DMS153 (cell line): Measurements from ENCODE around the gene ESRRG.

Experiments used
- DNase-seq: peaks from one replicate; lab custom pipeline; 2025; lab: John Stamatoyannopoulos, UW

Gene ESRRG

GRCh38 chr1:216723274-216723780 lies at the start of gene ESRRG:
TSS of gene ESRRG (minus strand) at chr1:216723429. CDS start at chr1:216723299, 130 bp downstream.
- peak; percentile 93 for DNase-seq

- DNase-seq = no peak
These were observed 48.7 kb upstream of the ESRRG start for GRCh38 chr1:216771922-216772321.

DNA sequence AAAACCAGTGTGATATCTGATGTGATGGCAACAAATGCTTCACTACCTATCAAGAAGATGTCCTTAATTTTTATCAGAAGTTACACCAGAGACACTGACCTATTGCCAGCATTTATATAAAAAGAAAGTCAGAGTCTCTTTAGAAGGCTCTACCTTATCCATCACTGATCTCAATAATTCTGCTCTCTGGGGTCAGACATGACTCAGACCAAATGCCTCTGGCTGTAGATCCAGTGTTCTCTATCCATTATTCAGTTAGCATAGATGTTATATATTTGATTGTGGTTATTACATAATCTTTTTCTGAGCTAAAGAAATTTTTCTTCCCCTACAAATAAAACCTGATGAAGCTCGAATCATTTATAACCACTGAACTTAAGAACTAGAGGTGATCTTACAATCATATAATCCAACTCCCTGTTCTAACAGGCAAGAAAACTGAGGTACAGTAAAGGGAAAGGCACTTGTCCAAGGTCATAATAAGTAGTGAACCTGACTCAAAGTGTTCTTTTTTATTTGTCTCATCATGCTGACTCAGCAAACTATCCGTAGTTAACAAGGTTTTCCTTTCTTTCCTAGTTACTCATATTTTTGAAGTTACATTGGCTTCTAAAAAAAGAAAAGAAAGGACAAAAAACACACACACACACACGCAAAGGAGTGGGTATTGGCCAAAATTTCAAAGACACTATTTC lies 43.6 kb upstream of the ESRRG start:
- no peak for DNase-seq

- no peak for DNase-seq
These were observed 42.4 kb upstream of the ESRRG start for GRCh38 chr1:216765346-216766300.

DNA sequence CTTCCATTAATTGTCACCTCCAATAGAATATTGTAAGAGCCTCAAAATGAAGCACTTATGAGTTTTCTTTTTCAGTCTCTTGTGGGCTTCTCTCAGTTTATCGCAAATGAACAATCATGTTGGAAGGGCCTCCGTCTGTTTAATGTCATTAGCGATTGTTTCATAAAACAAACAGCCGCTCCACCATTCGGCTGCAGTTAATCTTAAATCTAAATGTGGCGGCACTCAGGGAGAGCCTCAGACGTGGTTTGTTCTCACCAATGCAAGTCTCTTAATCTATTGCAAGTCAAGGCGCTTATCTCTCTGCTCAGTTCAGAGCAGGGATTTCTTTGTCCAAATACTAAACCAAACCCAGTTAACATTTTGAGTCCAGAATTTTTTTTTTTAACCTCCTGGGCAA lies 34.9 kb upstream of the ESRRG start:
- no peak for DNase-seq

GRCh38 chr1:216757110-216757509 lies 33.9 kb upstream of the ESRRG start:
- DNase-seq = no peak

GRCh38 chr1:216750961-216751360 lies 27.7 kb upstream of the ESRRG start:
- no peak for DNase-seq

GRCh38 chr1:216750031-216750627 lies 26.9 kb upstream of the ESRRG start:
- DNase-seq = peak; percentile 79

DNA sequence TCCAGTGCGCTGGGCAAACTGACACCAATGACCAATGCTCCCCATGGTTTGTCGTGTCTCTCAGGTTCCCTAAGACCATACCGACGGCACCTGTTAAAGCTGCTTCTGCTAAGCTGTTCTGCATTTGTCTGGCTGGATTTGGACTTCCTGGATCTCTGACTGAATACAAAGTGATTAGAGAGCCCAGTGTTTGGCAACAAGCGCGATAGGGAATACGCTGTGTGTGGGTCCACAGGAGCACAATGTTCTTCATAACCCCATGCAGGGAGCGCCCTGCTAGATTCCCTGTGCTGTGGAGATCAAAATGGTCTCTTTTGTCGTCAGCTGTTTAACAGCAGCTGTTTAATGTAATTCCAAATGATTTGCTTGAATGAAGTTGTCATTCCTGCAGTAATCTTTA lies 26.0 kb upstream of the ESRRG start:
- peak; percentile 81 for DNase-seq

DNA sequence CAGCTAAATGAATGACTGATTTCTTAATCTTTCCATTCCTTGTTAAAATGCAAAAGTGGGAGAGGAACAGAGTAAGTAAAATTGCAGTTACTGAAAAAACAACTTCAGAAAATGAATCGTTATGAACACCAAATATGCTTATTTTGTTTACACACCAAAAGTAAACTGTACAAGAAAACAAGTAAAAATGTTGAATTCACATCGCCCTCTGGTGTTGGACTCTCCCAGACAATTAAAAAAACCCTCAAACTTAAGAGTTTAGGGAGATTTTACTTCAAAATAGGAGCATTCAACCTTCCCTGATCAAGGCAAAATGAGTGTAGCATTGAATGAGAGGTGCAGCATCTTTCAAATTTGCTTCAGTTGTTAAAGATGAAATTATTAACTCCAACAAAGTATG lies 19.4 kb upstream of the ESRRG start:
- DNase-seq = no peak

- DNase-seq = no peak
These were observed 17.1 kb upstream of the ESRRG start for GRCh38 chr1:216740331-216740730.

GRCh38 chr1:216739793-216740192 lies 16.6 kb upstream of the ESRRG start:
- DNase-seq = no peak

DNA sequence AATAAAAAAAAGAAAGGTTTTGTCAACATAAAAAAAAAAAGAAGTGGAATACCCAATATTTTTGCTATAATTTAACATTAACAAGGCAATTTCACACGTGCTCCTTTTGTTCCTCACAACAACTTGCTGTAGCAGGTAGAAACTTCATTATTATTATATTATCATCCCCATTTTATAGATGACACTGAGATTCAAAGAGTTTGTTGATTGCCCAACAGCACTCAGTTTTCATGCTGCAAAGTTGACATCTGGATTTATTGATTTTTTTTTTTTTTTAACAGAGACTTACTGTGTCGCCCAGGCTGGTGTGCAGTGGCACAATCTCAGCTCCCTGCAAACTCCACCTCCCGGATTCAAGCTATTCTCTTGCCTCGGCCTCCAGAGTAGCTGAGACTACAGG lies 8.9 kb upstream of the ESRRG start:
- no peak for DNase-seq

DNA sequence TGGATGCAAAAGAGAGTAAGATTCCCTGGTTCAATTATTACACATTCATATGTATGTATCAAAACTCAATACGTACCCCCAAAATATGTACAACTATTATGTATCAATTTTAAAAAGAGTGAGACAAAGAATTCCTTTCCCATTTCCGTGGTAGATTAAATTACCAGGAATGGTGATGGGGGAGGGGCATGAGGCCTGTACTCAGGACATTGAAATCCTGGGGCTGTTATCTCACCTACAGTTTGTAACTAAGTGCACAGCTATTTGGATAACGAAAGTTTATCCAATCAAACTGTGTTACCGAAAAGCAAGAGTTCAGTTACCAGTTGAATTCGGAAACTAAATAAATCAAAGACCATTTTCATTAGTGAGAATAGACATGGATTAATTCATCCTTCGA lies 8.3 kb upstream of the ESRRG start:
- DNase-seq = no peak

GRCh38 chr1:216726435-216726834 lies 3.2 kb upstream of the ESRRG start:
- no peak for DNase-seq

- DNase-seq = peak; percentile 68
These were observed 408 bp downstream of the ESRRG start for GRCh38 chr1:216722821-216723220.

DNA sequence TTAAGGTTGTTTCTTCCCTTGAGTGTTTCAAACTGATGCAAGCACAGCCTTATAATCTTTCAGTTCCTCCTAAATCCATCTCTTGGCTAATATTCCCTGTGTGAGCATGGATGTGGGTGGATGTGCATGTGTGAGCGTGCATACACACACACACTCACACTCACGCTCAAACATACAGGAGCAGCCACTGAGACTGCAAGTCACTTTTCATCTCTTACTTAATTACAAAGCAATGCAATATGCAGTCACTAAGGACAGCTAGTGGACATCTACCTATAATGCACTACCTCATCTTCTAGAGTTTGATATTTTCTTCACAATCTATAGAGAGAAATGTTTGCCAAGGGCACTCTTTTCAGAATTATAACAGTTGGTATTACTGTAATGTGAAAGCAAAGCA lies 1.4 kb downstream of the ESRRG start:
- peak; percentile 64 for DNase-seq

DNA sequence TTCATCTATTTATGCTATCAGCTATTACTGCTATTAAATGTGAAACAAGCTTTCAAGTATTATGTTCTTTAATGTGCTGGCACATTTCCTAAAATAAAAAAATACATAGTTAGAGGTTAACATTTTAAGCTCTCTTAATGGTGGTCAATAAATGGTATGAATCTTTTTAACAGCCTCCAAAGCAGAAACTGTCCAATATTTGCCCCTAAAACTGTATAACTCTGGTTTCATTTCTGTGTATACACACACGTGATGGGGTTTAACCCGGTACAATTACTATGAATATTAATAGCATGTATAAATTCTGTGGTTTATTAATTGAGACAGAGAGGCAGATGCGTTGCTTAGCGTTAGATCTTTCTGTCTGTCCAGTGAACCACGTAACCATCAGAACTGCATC lies 2.2 kb downstream of the ESRRG start:
- DNase-seq = no peak

- no peak for DNase-seq
These were observed 11.5 kb downstream of the ESRRG start for GRCh38 chr1:216711712-216712111.

DNA sequence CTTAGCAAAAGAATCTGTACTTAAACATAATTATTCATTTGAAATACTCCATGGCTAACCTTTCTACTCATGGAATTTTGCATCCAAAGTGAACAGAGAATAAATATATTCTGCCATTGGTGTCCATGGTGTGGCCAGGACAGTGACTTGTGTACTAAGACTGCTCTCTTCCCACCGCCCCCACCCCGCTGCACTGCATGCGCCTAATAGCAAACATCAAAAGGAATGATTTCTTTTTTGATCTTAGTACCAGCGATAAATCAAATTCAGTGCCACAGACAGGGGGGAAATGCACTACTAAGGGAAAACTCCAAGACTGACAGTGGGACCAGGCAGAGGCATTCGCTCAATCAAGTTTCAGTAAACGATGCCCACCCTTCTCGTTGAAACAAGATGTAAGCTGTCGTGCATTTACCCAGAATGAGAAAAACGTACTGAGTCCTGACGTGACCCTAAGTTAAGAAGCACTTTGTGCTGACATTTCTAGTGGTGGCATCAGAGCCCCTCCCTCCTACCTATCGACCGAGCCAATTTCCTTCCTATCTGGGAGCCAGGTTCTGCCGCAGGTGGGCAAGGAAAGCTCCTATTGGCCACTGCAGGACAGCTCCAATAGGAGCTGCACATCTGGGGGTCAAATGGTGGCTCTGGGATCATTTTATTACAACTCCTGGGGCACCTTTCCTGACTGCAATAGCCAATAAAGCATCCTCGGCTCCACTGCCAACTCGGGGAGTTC lies 12.5 kb downstream of the ESRRG start:
- no peak for DNase-seq

- no peak for DNase-seq
These were observed 13.2 kb downstream of the ESRRG start for GRCh38 chr1:216710055-216710454.

GRCh38 chr1:216705676-216706075 lies 17.6 kb downstream of the ESRRG start:
- DNase-seq = peak; percentile 95
